Activated naive CD4-positive, alpha-beta T cell treated with anti-CD3 and anti-CD28 coated beads, Interleukin-2, amount 50 U/mL, for 72 hours (primary cell): ENCODE data around the gene NCK2. TPM values are rescaled to one million over a fixed set of nuclear protein-coding genes. Genes with fewer than 3 reads are reported as not detected.
"Not testable (repeated sequence)": the region's sequence is repeated elsewhere in the genome, so short reads cannot be mapped to it uniquely, and the experiment has no call there.

Source experiments
- ATAC-seq, 2 donors: fragments of 150-1000 bp; cut with Tn5 transposase; 2 replicates each; pipeline ENCODE4 v1.10.0; 2021; ENCODE audit warnings: mild to moderate bottlenecking in 2 of 2, moderate library complexity in 2 of 2
- DNase-seq, 2 donors: peaks; one replicate each; pipeline ENCODE4 v3.0.0; 2021 to 2022; ENCODE audit warnings: low spot score in 2 of 2
- H3K27ac Mint-ChIP-seq, 2 donors: one replicate each; pipeline ENCODE4 v1.8.0; 2022; ENCODE audit warnings: mild to moderate bottlenecking in 2 of 2, mixed read lengths in 2 of 2
- H3K36me3 Mint-ChIP-seq, 2 donors: one replicate each; pipeline ENCODE4 v1.8.0; 2022; ENCODE audit warnings: mixed read lengths in 2 of 2
- H3K9me3 Mint-ChIP-seq, 2 donors: one replicate each; pipeline ENCODE4 v1.8.0; 2022; ENCODE audit warnings: mixed read lengths in 2 of 2
- total RNA-seq, 2 donors: library from RNA; stranded (reverse); gene quantifications; one replicate each; pipeline ENCODE4 v1.2.3, GENCODE V29; 2022

Gene NCK2
- total RNA-seq, 2 donors from 2014 or later: 89.3 to 98.5 TPM

GRCh38 chr2:105882920-105883435 is 138.3 kb downstream of the NCK2 start:
- DNase-seq: no peak
- ATAC-seq: no peak
- peaks cover 51 to 75% of the 10 kb centered on the region in 2 donors for H3K36me3 Mint-ChIP-seq
- H3K27ac Mint-ChIP-seq: peak overlapping the region; percentile 63 to 69
- H3K9me3 Mint-ChIP-seq: peaks cover 0 to under 1% of the 10 kb centered on the region in 2 donors

GRCh38 chr2:105883911-105884694 is 139.4 kb downstream of the NCK2 start:
- Mint-ChIP-seq H3K27ac (peak overlapping the region; percentile 46 to 63), H3K9me3 (peaks cover 3 to 5% of the 10 kb centered on the region in 2 donors), H3K36me3 (peaks cover 54 to 74% of the 10 kb centered on the region in 2 donors)
- no peak for DNase-seq
- no peak for ATAC-seq

GRCh38 chr2:105885456-105885855 is 140.7 kb downstream of the NCK2 start:
- Mint-ChIP-seq H3K9me3 (peaks cover 3 to 5% of the 10 kb centered on the region in 2 donors), H3K27ac (peak overlapping the region; percentile 31 to 80), H3K36me3 (peaks cover 47 to 72% of the 10 kb centered on the region in 2 donors)
- DNase-seq (no peak), ATAC-seq (no peak)

GRCh38 chr2:105886029-105886454 is 141.3 kb downstream of the NCK2 start:
- Mint-ChIP-seq H3K27ac (peak overlapping the region; percentile 31 to 80), H3K36me3 (peaks cover 47 to 76% of the 10 kb centered on the region in 2 donors), H3K9me3 (peaks cover 3 to 5% of the 10 kb centered on the region in 2 donors)
- ATAC-seq (no peak), DNase-seq (no peak)

GRCh38 chr2:105886687-105887086 is 142.0 kb downstream of the NCK2 start:
- Mint-ChIP-seq H3K9me3 (peaks cover 3 to 5% of the 10 kb centered on the region in 2 donors), H3K36me3 (peaks cover 42 to 73% of the 10 kb centered on the region in 2 donors), H3K27ac (peak overlapping the region; percentile 69 to 80)
- ATAC-seq (no peak), DNase-seq (no peak)

- ATAC-seq (peak in 1 of 2 donors; percentile 77), DNase-seq (no peak)
- Mint-ChIP-seq H3K36me3 (peaks cover 41 to 68% of the 10 kb centered on the region in 2 donors), H3K27ac (peak overlapping the region; percentile 65 to 80), H3K9me3 (peaks cover 3 to 5% of the 10 kb centered on the region in 2 donors)
Measured at GRCh38 chr2:105887256-105887655, 142.5 kb downstream of the NCK2 start.

- peak overlapping the region; percentile 16 to 80 for H3K27ac Mint-ChIP-seq
- H3K36me3 Mint-ChIP-seq: peaks cover 42 to 62% of the 10 kb centered on the region in 2 donors
- peaks cover 3 to 5% of the 10 kb centered on the region in 2 donors for H3K9me3 Mint-ChIP-seq
- DNase-seq (no peak), ATAC-seq (peak; percentile 66 to 81)
Measured at GRCh38 chr2:105888625-105889024, 143.9 kb downstream of the NCK2 start.

GRCh38 chr2:105889046-105889445 is 144.3 kb downstream of the NCK2 start:
- H3K36me3 Mint-ChIP-seq: peaks cover 42 to 63% of the 10 kb centered on the region in 2 donors

GRCh38 chr2:105890111-105890510 is 145.4 kb downstream of the NCK2 start:
- no peak for DNase-seq
- Mint-ChIP-seq H3K36me3 (peaks cover 40 to 64% of the 10 kb centered on the region in 2 donors), H3K9me3 (peaks cover 3 to 5% of the 10 kb centered on the region in 2 donors), H3K27ac (peak overlapping the region; percentile 35 to 51)
- no peak for ATAC-seq

More at GRCh38 chr2:105889046-105889445, 144.3 kb downstream of the NCK2 start:
- DNase-seq (no peak), ATAC-seq (no peak)
- peaks cover 3 to 5% of the 10 kb centered on the region in 2 donors for H3K9me3 Mint-ChIP-seq
- H3K27ac Mint-ChIP-seq: peak overlapping the region; percentile 16 to 80

- no peak for DNase-seq
- peak overlapping the region; percentile 35 to 51 for H3K27ac Mint-ChIP-seq
- ATAC-seq: no peak
- peaks cover 37 to 67% of the 10 kb centered on the region in 2 donors for H3K36me3 Mint-ChIP-seq
- peaks cover 3 to 5% of the 10 kb centered on the region in 2 donors for H3K9me3 Mint-ChIP-seq
Measured at GRCh38 chr2:105890856-105891255, 146.1 kb downstream of the NCK2 start.

GRCh38 chr2:105893011-105893995 is 148.6 kb downstream of the NCK2 start:
- ATAC-seq (no peak), DNase-seq (no peak)
- H3K36me3 Mint-ChIP-seq: peaks cover 20 to 64% of the 10 kb centered on the region in 2 donors
- peaks cover 4 to 6% of the 10 kb centered on the region in 2 donors for H3K9me3 Mint-ChIP-seq
- H3K27ac Mint-ChIP-seq: peak overlapping the region in 1 of 2 donors; percentile 81

GRCh38 chr2:105894327-105894944 is 149.7 kb downstream of the NCK2 start:
- Mint-ChIP-seq H3K27ac (peak overlapping the region in 1 of 2 donors; percentile 85), H3K36me3 (peaks cover 21 to 67% of the 10 kb centered on the region in 2 donors), H3K9me3 (peaks cover 10 to 12% of the 10 kb centered on the region in 2 donors)
- DNase-seq (no peak), ATAC-seq (no peak)

GRCh38 chr2:105895990-105896764 is 151.5 kb downstream of the NCK2 start:
- Mint-ChIP-seq H3K9me3 (peaks cover 20 to 23% of the 10 kb centered on the region in 2 donors), H3K27ac (no peak overlapping the region), H3K36me3 (peaks cover 38 to 67% of the 10 kb centered on the region in 2 donors)
- ATAC-seq (peak; percentile 44 to 53), DNase-seq (no peak)

- peaks cover 23 to 24% of the 10 kb centered on the region in 2 donors for H3K9me3 Mint-ChIP-seq
- ATAC-seq: peak in 1 of 2 donors; percentile 4
- H3K27ac Mint-ChIP-seq: no peak overlapping the region
- no peak for DNase-seq
- peaks cover 44 to 70% of the 10 kb centered on the region in 2 donors for H3K36me3 Mint-ChIP-seq
Measured at GRCh38 chr2:105896765-105897163, 152.1 kb downstream of the NCK2 start.

GRCh38 chr2:105897694-105898093 is 153.0 kb downstream of the NCK2 start:
- Mint-ChIP-seq H3K9me3 (peaks cover 23 to 24% of the 10 kb centered on the region in 2 donors), H3K36me3 (peaks cover 44 to 70% of the 10 kb centered on the region in 2 donors)
- ATAC-seq, DNase-seq, H3K27ac Mint-ChIP-seq: not testable (repeated sequence)
